Astrocyte (in vitro differentiated cells and primary cell): ENCODE results near the gene TAF4.

Experiments used
- EZH2 ChIP-seq: IDR thresholded peaks from 2 replicates; pipeline ENCODE4 v1.6.1; 2012; ENCODE audit warnings: mild to moderate bottlenecking, low read length, inconsistent platforms; ENCODE audit not compliant: insufficient read depth
- TF ChIP-seq, protein P1 (sequence below): IDR thresholded peaks from 2 replicates; pipeline ENCODE4 v1.5.1; 2011; ENCODE audit warnings: low read depth, mild to moderate bottlenecking, inconsistent platforms, low read length, moderate library complexity; ENCODE audit not compliant: insufficient read depth

DNA sequence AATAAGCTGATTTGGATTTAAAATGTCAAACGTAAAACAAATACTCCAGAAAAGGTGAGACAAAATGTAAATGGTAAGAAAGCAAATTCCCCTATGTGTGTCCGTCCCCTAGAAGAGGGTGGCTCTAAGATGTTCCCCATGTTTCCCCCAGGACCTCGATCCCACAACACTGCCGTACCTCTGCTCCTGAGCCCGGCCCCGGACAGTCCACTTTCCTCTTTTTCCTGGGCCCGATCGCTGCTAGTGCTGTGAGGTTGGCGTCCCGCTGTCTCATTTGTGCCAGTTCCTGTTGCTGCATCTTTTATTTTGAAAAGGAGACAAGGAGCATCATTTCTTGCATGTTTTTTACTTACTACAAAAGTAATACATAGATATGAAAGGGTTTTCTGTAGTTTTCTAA is 68.3 kb downstream of the TAF4 start:
- TF ChIP-seq, protein P1, sequence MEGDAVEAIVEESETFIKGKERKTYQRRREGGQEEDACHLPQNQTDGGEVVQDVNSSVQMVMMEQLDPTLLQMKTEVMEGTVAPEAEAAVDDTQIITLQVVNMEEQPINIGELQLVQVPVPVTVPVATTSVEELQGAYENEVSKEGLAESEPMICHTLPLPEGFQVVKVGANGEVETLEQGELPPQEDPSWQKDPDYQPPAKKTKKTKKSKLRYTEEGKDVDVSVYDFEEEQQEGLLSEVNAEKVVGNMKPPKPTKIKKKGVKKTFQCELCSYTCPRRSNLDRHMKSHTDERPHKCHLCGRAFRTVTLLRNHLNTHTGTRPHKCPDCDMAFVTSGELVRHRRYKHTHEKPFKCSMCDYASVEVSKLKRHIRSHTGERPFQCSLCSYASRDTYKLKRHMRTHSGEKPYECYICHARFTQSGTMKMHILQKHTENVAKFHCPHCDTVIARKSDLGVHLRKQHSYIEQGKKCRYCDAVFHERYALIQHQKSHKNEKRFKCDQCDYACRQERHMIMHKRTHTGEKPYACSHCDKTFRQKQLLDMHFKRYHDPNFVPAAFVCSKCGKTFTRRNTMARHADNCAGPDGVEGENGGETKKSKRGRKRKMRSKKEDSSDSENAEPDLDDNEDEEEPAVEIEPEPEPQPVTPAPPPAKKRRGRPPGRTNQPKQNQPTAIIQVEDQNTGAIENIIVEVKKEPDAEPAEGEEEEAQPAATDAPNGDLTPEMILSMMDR: no peak
- TF ChIP-seq EZH2: no peak
